LNCAP (cell line): ENCODE results near the gene MINDY4.

Experiments used
- TF ChIP-seq, protein P1 (sequence below): fragments of 450-650 bp; IDR thresholded peaks from 2 replicates; pipeline ENCODE4 v1.5.1; 2017; ENCODE audit warnings: mild to moderate bottlenecking

Gene MINDY4

DNA sequence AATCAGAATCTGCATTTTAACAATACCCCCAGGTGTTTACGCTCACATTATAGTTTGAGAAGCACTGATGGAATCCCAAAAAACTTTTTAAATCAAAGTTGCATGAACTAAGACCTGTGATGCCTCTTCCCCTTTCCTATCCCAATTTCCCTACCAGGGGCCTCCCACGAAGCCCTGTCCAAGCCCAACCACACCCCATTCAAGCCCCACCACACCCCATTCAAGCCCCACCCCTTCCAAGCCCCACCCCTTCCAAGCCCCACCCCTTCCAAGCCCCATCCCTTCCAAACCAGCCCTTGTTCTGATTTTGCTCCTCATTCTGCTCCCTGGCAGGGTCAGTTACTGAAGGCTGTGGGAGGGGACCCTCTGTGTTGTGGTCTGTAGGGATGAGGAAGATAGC, 130.6 kb downstream of the MINDY4 start:
- TF ChIP-seq, protein P1, sequence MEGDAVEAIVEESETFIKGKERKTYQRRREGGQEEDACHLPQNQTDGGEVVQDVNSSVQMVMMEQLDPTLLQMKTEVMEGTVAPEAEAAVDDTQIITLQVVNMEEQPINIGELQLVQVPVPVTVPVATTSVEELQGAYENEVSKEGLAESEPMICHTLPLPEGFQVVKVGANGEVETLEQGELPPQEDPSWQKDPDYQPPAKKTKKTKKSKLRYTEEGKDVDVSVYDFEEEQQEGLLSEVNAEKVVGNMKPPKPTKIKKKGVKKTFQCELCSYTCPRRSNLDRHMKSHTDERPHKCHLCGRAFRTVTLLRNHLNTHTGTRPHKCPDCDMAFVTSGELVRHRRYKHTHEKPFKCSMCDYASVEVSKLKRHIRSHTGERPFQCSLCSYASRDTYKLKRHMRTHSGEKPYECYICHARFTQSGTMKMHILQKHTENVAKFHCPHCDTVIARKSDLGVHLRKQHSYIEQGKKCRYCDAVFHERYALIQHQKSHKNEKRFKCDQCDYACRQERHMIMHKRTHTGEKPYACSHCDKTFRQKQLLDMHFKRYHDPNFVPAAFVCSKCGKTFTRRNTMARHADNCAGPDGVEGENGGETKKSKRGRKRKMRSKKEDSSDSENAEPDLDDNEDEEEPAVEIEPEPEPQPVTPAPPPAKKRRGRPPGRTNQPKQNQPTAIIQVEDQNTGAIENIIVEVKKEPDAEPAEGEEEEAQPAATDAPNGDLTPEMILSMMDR, result no peak

DNA sequence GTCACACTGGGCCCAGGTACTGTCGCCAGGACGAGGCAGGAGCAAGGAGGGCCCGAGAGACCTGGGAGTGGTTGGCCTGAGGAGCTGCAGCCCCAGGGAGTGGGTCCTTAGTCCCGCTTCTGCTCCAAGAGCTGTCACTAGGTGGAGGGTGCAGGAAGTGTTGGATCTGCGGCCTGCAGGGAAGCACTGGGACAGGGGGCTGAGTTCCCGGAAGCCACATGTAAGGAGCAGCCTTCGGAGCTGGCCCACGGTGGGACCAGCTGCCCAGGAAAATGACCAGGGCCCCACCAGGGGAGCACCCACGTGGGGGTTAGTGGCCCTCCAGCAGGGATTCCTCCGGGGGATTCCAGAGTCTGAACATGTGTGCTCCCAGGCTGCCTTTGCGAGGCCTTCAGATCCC, 131.2 kb downstream of the MINDY4 start:
- TF ChIP-seq, protein P1, result no peak

DNA sequence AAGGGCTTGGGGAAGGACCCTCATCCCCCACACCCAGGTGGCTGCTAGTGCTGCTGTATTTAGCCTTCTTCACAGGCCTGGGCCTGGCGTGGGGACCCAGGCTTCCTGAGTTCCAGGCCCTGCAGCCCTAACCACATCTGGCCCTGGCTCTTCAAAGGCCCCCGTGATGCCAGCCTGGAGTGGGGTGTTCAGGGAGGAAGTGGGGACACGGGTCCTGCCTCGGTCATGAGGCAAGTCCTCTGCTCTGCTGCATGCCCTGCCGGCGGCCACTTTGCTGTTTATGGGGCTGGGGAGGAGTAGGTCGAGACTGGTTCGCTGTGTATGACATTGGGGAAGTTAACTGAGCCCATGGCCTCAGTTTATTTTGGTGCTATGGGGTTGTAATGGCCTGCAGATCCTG, 131.9 kb downstream of the MINDY4 start:
- TF ChIP-seq, protein P1, result no peak

DNA sequence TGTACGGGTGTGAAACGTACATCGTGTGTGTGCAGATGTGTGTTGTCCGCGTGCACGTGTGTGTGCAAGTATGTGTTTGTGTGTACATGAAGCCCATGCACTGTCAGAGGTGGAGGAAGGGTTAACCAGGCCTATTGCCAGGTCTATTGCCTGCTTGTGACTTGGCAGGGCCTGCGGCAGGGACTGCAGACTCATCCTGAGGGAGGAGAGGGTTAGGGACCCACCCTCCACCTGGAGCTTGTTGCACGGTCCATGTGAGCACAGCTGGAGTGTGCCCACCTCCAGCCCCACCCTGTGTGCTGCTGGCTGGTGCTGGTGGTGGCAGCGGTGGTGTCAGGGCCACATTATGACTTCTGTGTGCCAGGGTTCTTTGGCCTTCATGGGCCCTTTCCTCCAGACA, 133.3 kb downstream of the MINDY4 start:
- TF ChIP-seq, protein P1, result no peak

DNA sequence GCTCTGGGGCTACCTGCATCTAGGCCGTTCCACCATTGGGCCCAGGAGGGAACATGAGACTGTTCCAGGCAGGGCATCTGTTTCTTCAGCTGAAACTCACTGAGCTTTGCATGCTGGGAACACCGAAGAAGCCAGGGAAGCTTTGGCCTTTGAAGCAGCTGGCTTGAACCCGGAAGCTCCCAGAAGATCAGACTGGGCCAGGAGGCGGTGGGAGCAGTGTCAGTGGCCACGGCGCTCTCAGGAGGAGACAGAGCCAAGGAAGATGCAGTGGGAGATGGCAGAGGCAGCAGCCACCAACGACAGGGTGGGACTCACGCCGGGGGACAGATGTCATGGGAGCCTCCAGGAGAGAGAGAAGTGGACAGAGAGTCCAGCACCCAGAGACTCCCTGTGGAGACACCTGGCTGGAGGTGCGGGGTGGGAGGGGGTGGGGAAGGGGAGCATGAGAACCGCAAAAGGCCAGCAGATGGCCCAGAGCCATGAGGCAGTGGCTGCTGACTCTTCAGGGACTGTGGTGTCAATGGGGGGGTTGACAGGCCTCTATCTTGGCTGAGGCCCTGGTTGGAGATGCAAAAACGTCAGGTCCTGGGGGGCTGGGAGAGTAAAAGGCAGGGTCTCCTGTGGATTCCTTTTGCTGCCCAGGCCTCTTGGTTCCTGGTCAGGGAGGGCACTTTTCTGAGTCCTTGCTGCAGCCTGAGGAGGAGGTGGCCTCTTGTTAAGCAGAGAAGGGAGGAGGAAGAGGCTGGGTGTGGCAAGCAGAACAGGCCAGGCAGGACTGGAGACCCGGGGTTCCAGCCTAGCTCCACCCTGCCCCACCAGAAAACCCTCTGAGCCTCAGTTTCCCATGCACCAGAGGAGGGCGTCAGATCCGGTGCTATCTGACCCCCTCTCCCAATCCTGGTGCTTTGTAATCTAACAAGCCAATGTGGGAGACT, 134.1 kb downstream of the MINDY4 start:
- TF ChIP-seq, protein P1, result no peak

DNA sequence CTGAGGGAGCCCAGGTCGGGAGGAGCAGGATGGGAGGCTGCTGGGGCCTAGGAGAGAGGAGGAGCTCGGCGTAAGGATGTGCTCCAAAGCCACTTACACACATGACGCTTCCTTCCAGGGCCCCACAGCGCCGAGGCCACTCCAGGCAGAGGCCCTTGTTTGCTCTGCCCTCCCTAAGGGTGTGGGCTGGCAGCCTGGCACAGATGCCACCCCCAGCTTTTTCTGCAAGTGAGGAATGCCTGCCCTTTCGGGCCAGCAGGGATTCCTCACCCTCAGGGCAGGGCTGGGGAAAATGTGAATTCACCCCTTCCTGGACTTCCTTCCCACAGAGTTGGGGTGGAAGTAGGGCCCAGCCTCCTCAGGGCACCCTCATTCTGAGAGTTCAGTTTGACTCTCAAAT, 134.8 kb downstream of the MINDY4 start:
- TF ChIP-seq, protein P1, result no peak

DNA sequence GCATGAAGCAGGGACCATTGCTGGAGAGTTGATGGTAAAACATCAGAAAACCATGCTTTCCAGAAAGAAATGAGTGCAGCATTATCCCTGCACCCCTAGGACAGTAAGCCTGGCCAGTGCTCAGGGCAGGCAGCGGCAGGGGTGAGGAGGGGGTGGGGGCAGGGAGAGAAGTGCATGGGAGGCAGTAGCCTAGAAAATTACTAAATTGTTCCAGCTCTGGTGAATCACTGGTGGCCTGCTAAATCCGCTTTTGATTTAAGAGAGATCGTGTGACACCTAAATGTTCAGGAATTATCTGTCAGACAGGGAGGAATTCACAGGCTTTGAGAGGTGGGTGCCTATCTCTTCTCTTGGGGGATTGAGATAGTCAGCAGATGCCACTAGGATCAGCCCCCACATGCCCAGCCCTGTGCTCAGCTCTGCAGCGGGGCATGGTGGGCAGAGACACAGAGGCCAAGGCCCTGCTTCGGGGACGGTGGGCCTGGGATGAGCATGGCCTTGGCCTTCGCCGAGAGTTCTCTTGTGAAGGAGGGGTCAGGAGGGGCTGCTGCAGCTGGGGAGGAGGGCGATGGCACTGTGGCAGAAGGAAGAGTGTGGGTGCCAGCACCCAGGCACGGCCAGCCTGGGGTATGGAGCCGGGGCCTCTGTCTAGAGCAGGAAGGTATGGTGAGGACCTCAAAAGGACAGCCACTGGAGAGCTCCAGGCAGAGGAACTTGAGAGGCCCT, 135.5 kb downstream of the MINDY4 start:
- TF ChIP-seq, protein P1, result no peak
